ENCODE results near the gene POU2AF1. TPM values are rescaled to one million over a fixed set of nuclear protein-coding genes. Genes with fewer than 3 reads are reported as not detected.

The POU2AF1 gene
- polyA plus RNA-seq, 1 donor from 2014 or later, result 194 TPM

DNA sequence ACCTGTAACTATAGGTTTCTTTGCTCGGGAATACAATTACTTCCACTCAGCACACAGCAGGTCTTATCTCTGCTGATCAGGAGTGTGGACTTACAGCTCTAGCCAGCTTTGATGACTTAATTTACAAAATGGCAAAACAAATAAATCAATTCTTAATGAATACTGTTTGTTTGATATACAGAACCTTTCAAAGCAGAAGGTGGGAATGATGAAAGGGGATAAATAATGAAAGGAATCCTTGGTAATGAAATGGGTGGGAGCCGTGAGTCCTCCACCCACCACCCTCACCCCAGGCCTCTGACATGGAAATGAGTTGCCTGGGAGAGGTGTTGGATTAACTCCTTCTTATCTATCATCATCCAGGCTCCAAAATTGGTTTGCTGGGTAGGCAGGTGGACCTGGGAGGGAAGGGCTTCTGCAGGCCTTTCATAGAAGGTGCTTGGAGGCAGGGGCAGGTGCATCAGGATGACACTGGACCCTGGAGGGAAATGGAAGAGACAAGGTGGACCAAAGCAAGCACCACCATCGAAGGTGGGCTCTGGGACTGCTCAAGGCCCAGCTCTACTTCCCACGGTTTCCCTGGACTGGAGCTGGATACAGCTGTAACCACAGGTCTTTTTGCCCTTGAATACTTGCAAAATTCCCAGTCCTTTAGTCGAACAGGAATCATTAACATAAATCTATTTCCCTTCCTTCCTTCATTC, 23.0 kb downstream of the POU2AF1 start:
- Mint-ChIP-seq H3K36me3 (peaks cover 4% of the 10 kb centered on the region), H3K27ac (peak overlapping the region in 2 of 3 donors; percentile 24 to 68), H3K9me3 (no peaks in the 10 kb centered on the region), H3K4me3 (no peak overlapping the region), H3K4me1 (peaks cover 28 to 38% (median 32%) of the 10 kb centered on the region in 3 donors), H3K27me3 (no peaks in the 10 kb centered on the region)

DNA sequence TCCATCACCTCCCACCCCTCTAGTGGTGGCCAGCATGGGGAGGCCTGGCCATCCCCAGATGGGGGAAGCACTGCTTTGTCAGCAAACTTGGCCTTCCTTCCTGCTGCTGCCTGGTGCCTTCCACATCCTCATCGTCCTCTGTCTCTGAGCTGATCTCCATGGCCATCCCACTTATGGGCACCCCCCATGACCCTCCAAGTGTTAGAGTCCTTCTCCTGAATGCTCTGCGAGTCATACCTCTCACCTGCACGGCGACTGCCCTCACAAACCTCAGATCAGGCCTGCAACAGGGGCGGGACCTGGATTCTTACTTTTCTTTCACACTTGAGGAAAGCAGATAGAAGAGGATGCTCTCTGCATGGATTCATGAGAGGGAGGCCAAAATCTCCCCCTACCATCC, 24.0 kb downstream of the POU2AF1 start:
- no peaks in the 10 kb centered on the region for H3K9me3 Mint-ChIP-seq
- H3K36me3 Mint-ChIP-seq, result peaks cover 4% of the 10 kb centered on the region
- peak overlapping the region in 2 of 3 donors; percentile 82 to 94 for H3K27ac Mint-ChIP-seq
- peaks cover 29 to 41% (median 36%) of the 10 kb centered on the region in 3 donors for H3K4me1 Mint-ChIP-seq
- H3K27me3 Mint-ChIP-seq, result no peaks in the 10 kb centered on the region
- peak overlapping the region in 2 of 4 donors; percentile 50 to 73 for H3K4me3 Mint-ChIP-seq

DNA sequence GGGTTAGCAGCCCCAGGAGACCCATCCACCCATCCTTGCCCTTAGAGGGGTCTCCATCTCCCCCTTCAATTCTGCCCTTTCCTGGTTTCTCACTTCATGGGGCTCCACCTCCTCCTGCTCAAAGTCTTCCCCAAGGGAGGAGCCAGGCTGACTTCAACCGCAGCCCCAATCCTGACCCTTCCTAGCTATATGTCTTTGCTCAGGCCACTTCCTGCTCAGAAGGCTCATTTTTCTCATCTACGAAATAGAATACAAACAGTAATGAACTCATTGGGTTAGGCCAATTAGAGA, 24.5 kb downstream of the POU2AF1 start:
- Mint-ChIP-seq H3K27me3 (no peaks in the 10 kb centered on the region), H3K9me3 (no peaks in the 10 kb centered on the region), H3K4me3 (no peak overlapping the region), H3K4me1 (peaks cover 30 to 46% (median 39%) of the 10 kb centered on the region in 3 donors), H3K36me3 (peaks cover 4% of the 10 kb centered on the region), H3K27ac (peak overlapping the region; percentile 39 to 94 (median 46))

DNA sequence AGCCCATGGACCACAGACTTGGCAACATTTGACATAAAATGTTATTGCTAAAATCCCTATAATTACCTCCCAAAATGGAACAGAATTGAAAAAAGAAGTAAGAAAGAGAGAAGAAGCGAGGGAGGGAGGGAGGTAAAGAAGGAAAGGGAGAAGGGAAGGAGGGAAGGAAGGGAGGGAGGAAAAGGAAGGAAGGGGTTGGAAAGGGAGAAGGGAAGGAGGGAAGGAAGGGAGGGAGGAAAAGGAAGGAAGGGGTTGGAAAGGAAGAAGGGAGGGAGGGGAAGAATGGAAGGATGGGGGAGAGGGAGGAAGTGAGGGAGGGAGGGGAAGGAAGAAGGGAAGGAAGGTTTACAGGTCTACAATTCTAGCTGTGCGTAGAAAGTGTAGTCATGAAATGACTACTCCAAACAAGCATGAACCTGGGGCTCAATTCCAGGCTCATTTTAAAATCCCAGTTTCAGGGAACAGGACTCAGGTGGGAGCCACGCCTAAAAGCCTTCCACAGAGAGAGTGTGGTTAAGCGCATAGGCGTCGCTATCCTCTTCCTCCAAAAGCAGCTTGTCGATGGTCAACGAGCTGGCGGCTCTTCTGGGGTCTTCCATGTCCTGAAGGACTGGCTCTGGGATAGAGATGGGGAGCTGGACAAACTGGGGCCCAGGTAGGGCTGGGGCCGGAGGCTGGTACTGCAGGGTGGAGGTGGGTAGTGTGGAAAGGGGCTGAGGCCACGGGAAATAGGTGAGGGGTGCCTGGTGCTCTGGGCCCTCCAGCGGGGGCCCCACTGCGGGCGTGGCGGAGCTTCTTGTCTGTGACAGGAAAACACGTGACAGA, 25.1 kb downstream of the POU2AF1 start:
- Mint-ChIP-seq H3K9me3 (no peaks in the 10 kb centered on the region), H3K27me3 (no peaks in the 10 kb centered on the region), H3K4me3 (no peak overlapping the region), H3K27ac (peak overlapping the region; percentile 24 to 94 (median 39)), H3K4me1 (peaks cover 35 to 51% (median 44%) of the 10 kb centered on the region in 3 donors), H3K36me3 (peaks cover 4% of the 10 kb centered on the region)

DNA sequence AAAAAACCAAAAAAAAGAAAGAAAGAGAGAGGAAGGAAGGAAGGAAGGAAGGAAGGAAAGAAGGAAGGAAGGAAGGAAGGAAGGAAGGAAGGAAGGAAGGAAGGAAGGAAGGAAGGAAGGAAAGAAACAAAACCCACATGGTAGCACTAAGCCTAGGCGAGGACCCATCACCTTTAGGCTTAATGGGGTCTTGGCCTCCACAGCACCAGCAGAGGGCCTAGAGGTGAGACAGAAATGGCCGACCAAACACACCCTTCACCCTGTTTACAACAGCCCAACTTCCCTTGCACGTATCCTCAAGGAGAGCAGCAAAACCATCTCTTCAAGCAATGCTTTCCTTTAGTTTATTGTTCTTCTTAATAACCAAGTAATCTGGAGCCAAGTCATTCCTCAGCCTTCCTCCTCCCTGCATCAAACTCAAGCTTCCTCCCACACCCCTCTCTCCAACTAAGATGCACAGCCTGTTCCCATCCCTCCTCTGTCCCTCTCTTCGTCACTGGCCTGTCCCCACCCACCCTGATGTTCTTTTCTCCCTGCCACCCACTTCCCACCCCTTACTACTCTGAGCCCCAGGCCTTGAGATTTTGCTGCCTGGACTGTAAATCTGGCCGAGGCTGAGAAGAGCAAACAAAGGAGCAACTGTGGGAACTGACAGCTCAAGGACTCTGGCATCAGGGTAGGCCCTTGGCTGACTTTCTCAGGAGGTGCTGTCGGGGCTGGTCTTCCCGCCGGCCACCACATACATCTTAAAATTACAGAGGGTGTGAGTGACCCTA, 26.0 kb downstream of the POU2AF1 start:
- no peaks in the 10 kb centered on the region for H3K9me3 Mint-ChIP-seq
- peaks cover 36 to 51% (median 48%) of the 10 kb centered on the region in 3 donors for H3K4me1 Mint-ChIP-seq

DNA sequence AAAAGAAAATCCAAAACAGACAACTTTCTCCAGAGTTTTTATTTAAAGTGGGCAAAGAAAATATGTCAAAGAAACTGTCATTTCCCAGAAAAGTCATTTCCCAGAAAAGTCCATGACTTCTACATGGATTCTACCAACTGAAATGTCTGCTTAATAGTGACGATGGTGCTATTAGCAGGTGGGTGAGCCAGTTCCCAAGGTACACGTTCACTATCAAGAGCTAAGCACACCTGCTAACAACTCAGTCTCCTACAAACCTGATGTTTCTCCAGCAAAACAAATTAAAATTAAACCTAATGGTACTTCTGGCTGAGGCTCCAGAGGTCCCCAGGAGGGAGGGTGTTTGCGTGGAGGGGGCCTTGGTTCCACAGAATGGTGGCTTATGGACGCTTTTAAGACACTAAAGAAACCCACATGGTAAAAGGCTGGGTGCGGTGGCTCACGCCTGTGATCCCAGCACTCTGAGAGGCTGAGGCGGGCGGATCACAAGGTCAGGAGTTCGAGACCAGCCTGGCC, 26.8 kb downstream of the POU2AF1 start:
- peaks cover 39 to 51% (median 51%) of the 10 kb centered on the region in 3 donors for H3K4me1 Mint-ChIP-seq
- H3K36me3 Mint-ChIP-seq, result peaks cover 4% of the 10 kb centered on the region
- no peaks in the 10 kb centered on the region for H3K9me3 Mint-ChIP-seq
- no peaks in the 10 kb centered on the region for H3K27me3 Mint-ChIP-seq
- H3K4me3 Mint-ChIP-seq, result no peak overlapping the region
- H3K27ac Mint-ChIP-seq, result peak overlapping the region; percentile 17 to 87 (median 80)

More for the DNA sequence above, 26.0 kb downstream of the POU2AF1 start:
- Mint-ChIP-seq H3K27ac (peak overlapping the region; percentile 17 to 92 (median 53)), H3K36me3 (peaks cover 4% of the 10 kb centered on the region), H3K4me3 (peak overlapping the region in 1 of 4 donors; percentile 14), H3K27me3 (no peaks in the 10 kb centered on the region)

DNA sequence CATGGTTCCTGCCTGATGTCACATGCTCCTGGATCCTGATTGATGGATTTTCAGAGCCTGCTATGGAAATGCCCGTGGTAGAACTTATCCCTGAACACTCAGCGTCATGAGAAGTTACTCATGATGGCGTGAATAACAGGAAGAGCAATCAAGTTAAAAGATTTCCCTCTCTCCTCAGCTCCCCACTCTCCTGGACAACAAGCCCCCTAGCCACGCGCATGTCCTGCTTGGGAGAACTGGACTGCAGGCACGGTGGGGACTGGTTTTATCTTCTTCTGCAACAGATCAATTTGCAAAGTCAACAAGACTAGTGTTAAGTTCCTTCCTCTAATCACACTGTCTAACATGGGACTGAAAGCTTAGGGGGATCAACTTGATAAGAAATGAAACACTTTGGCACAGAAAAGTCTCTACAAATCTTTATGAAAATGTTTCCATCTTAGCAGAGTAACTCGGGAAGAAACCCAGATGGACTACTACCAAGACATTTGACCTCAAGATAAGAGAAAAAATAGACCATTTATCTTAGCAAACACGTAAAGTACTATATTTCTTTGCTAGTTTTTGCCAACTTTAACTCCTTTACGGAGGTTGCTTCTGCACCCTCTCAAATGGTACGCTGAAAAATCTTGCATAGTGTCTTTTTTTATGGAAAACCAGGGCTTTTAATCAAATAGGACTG, 27.6 kb downstream of the POU2AF1 start:
- H3K27ac Mint-ChIP-seq, result peak overlapping the region; percentile 22 to 87 (median 80)
- H3K27me3 Mint-ChIP-seq, result no peaks in the 10 kb centered on the region
- no peaks in the 10 kb centered on the region for H3K9me3 Mint-ChIP-seq
- peak overlapping the region in 1 of 4 donors; percentile 9 for H3K4me3 Mint-ChIP-seq
- peaks cover 4% of the 10 kb centered on the region for H3K36me3 Mint-ChIP-seq
- H3K4me1 Mint-ChIP-seq, result peaks cover 40 to 55% (median 53%) of the 10 kb centered on the region in 3 donors

DNA sequence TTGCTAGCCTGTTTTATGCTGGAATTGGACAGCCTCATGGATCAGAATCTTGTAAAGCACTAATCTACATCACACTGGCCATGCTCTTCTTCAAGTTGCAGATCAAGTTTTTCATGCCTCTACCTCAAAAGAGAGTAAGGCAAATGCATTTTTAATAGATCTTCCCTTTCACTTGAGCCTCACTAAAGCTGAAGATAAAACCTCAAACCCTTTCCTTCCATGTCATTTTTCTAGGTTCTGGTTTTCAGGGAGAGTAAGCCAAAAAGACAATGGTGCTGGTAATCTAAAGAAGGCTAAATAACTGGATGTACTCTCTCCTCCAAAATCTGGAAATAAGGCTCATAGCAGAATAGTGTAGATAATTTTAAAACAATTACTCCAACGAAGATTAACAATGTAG, 28.3 kb downstream of the POU2AF1 start:
- H3K27ac Mint-ChIP-seq, result peak overlapping the region in 2 of 3 donors; percentile 22 to 77
- H3K9me3 Mint-ChIP-seq, result no peaks in the 10 kb centered on the region
- no peak overlapping the region for H3K4me3 Mint-ChIP-seq
- peaks cover 38 to 59% (median 54%) of the 10 kb centered on the region in 3 donors for H3K4me1 Mint-ChIP-seq
- H3K36me3 Mint-ChIP-seq, result peaks cover 4% of the 10 kb centered on the region
- no peaks in the 10 kb centered on the region for H3K27me3 Mint-ChIP-seq

DNA sequence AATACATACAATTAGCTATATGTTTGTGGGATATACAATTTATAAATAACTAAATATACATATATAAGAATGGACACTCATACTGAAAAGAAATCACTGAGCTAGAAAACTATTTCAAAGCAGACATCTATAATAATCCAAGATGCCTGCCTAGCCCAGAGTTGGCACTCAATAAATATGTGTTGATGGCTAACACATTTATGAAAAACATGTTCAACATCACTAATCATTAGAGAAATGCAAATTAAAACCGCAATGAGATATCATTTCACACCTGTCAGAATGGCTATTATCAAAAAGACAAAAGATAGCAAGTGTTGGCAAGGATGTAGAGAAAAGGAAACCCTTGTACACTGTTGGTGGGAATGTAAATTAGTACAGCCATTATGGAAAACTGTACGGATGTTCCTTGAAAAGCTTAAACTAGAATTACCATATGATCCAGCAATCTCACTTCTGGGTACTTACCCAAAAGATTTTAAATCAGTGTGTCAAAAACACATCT, 29.8 kb downstream of the POU2AF1 start:
- no peaks in the 10 kb centered on the region for H3K27me3 Mint-ChIP-seq
- peak overlapping the region in 2 of 3 donors; percentile 9 to 57 for H3K27ac Mint-ChIP-seq
- H3K4me3 Mint-ChIP-seq, result peak overlapping the region in 2 of 4 donors; percentile 15 to 38
- H3K36me3 Mint-ChIP-seq, result peaks cover 2% of the 10 kb centered on the region
- peaks cover 37 to 59% (median 44%) of the 10 kb centered on the region in 3 donors for H3K4me1 Mint-ChIP-seq
- H3K9me3 Mint-ChIP-seq, result no peaks in the 10 kb centered on the region

DNA sequence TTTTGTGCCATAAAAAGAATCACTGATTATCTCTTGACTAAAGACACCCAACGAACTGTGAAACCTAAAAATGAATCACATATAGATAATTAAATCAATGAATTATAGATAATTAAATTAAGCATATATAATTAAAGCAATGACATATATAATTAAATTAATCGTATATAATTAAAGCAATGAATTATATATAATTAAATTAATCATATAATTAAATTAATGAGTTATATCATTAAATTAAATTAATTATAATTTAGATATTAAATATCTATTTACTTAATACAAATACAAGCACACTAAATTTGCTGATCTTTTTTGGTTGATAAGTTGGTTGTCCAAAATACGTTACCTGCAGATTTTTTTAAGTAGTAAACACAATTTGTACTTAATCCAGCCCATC, 30.9 kb downstream of the POU2AF1 start:
- no peaks in the 10 kb centered on the region for H3K27me3 Mint-ChIP-seq
- H3K4me3 Mint-ChIP-seq, result no peak overlapping the region
- peaks cover 2% of the 10 kb centered on the region for H3K36me3 Mint-ChIP-seq
- H3K27ac Mint-ChIP-seq, result no peak overlapping the region
- H3K9me3 Mint-ChIP-seq, result no peaks in the 10 kb centered on the region
- H3K4me1 Mint-ChIP-seq, result peaks cover 34 to 60% (median 40%) of the 10 kb centered on the region in 3 donors

DNA sequence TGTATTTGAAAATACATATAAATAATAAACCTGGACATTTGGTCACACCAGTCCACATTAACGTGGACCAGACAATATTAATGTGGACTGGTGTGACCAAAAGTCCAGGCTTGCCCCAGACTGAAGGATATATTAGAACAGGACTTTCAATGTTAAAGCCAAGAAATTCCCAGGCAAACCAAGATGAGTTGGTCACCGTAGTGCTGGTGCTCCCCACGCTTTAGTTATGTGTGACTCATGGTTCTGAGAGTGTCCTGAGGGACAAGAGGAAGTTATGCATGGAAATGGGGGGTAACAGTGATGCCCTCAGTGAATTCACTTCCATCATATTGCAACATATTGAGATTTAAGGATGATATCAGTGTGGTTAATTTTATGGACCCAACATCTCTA, 31.4 kb downstream of the POU2AF1 start:
- H3K27ac Mint-ChIP-seq, result no peak overlapping the region
- peaks cover 31 to 57% (median 36%) of the 10 kb centered on the region in 3 donors for H3K4me1 Mint-ChIP-seq
- peaks cover 2% of the 10 kb centered on the region for H3K36me3 Mint-ChIP-seq
- no peaks in the 10 kb centered on the region for H3K9me3 Mint-ChIP-seq
- H3K4me3 Mint-ChIP-seq, result no peak overlapping the region
- no peaks in the 10 kb centered on the region for H3K27me3 Mint-ChIP-seq

DNA sequence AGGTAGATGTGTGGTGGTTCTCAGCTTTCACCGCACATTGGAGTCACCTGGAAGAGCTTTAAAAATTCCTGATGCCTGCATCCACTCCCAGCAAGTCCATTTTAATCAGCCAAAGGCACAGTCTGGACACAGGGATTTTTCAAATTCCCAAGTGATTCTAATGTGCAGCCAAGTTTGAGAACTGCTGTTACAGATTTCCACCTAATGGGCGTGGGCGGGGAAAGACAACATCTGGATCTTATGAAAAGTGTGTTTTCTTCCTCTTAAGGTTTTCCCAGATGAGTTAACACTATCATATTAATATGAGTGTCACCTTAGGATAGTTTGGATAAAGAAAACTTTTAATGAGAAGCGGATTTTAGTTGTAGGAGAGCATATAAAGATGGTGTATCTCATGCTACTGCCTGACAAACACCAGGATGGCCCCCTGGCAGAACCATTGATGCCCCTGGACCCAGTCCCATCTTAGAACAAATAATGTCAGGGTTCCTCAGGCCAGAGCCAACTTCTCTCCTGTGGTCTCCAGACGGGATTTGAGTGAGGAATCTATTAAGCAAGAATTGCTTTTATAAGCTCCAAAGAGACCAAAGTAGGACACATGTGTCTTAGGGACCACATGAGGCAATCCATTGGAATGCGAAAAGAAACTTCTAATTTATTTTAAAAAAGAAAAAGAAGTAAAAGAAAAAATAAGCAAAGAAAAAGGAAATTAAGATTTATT, 31.9 kb downstream of the POU2AF1 start:
- H3K4me3 Mint-ChIP-seq, result no peak overlapping the region
- peaks cover 31 to 59% (median 36%) of the 10 kb centered on the region in 3 donors for H3K4me1 Mint-ChIP-seq
- no peaks in the 10 kb centered on the region for H3K36me3 Mint-ChIP-seq
- no peaks in the 10 kb centered on the region for H3K9me3 Mint-ChIP-seq
- no peaks in the 10 kb centered on the region for H3K27me3 Mint-ChIP-seq
- H3K27ac Mint-ChIP-seq, result peak overlapping the region in 2 of 3 donors; percentile 10 to 17

DNA sequence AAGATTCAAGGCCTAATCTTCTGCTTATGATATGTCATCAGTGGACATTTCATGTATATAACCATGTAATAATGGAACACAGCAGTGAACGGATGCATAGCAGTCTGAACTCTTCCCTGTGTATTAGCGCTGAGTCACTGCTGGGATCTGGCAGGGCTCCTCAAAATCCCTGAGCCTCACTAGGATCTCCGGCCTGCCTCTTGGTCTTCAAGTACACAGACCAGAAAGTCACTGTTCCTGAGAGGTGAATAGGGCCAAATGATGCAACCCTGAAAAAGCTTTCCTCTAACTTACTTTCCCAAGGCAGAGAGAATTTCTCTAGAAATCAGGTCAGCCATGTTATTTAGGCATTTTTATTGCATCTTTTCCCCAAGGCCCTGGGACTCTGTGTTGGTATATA, 35.0 kb downstream of the POU2AF1 start:
- H3K4me3 Mint-ChIP-seq, result no peak overlapping the region
- no peaks in the 10 kb centered on the region for H3K36me3 Mint-ChIP-seq
- H3K27me3 Mint-ChIP-seq, result no peaks in the 10 kb centered on the region
- peaks cover 0 to 4% (median 3%) of the 10 kb centered on the region in 3 donors for H3K9me3 Mint-ChIP-seq
- H3K4me1 Mint-ChIP-seq, result peaks cover 13 to 36% (median 14%) of the 10 kb centered on the region in 3 donors
- H3K27ac Mint-ChIP-seq, result peak overlapping the region in 1 of 3 donors; percentile 50
